IMR-90 (cell line): ENCODE results near the gene TEAD1. TPM values are rescaled to one million over a fixed set of nuclear protein-coding genes. Genes with fewer than 3 reads are reported as not detected.

Experiments used
- ATAC-seq: fragments of 200-7000 bp; cut with Tn5 transposase; 2 replicates; pipeline ENCODE4 v1.9.1; 2020; ENCODE audit warnings: low read depth, mild to moderate bottlenecking, moderate library complexity
- BruUV-seq: library from RNA; stranded (reverse); fragments of 400-500 nt; replicated peaks from 2 replicates; lab custom pipeline; 2021; lab: Mats Ljungman, UMichigan
- CTCF ChIA-PET: fragments of 300-600 bp; formaldehyde crosslinking; extraction: SDS; loops from one replicate; lab custom pipeline; 2021; ENCODE audit warnings: antibody characterized with exemption; lab: Yijun Ruan, JAX
- POLR2A ChIA-PET: fragments of 300-600 bp; sonication (Branson Sonifier 250); formaldehyde crosslinking; loops from one replicate; lab custom pipeline; 2022; ENCODE audit warnings: antibody characterized with exemption; ENCODE audit not compliant: unreplicated experiment; lab: Charles Lee
- DNase-seq: peaks from one replicate; pipeline ENCODE4 v3.0.0; 2013
- H2AFZ ChIP-seq: replicated peaks from 2 replicates; pipeline ENCODE3; 2013; ENCODE audit warnings: low read length, mild to moderate bottlenecking; ENCODE audit not compliant: poor library complexity
- H2AK5ac ChIP-seq: 2 replicates; pipeline ENCODE4 v1.6.1; 2013; ENCODE audit warnings: low read depth, low read length, inconsistent platforms
- H2AK9ac ChIP-seq: replicated peaks from 2 replicates; pipeline ENCODE3; 2013; ENCODE audit warnings: mild to moderate bottlenecking, low read depth, low read length, moderate library complexity; ENCODE audit not compliant: poor library complexity
- H2BK120ac ChIP-seq: 2 replicates; pipeline ENCODE4 v1.6.1; 2013; ENCODE audit warnings: low read depth, low read length, inconsistent platforms
- H2BK15ac ChIP-seq: 3 replicates; pipeline ENCODE4 v1.6.1; 2013; ENCODE audit warnings: low read depth, low read length, inconsistent platforms
- H2BK20ac ChIP-seq: 2 replicates; pipeline ENCODE4 v1.6.1; 2013; ENCODE audit warnings: low read depth, mild to moderate bottlenecking, inconsistent platforms, low read length, moderate library complexity
- H2BK5ac ChIP-seq: 2 replicates; pipeline ENCODE4 v1.6.1; 2013; ENCODE audit warnings: mild to moderate bottlenecking, low read depth, low read length, inconsistent platforms; ENCODE audit not compliant: poor library complexity, severe bottlenecking
- H3K14ac ChIP-seq: replicated peaks from 2 replicates; pipeline ENCODE4 v1.6.1; 2013; ENCODE audit warnings: low read depth, low read length, inconsistent platforms
- H3K18ac ChIP-seq: 2 replicates; pipeline ENCODE4 v1.6.1; 2013; ENCODE audit warnings: low read depth, low read length, control low read depth
- H3K23ac ChIP-seq: 2 replicates; pipeline ENCODE4 v1.6.1; 2013; ENCODE audit warnings: low read depth, low read length, inconsistent platforms
- H3K27ac ChIP-seq: 2 replicates; pipeline ENCODE4 v1.5.1; 2013; ENCODE audit warnings: mild to moderate bottlenecking, control low read depth, low read length; ENCODE audit not compliant: insufficient read depth
- H3K27me3 ChIP-seq: 2 replicates; pipeline ENCODE4 v1.6.1; 2013; ENCODE audit warnings: low read length; ENCODE audit not compliant: control insufficient read depth, insufficient read depth
- H3K36me3 ChIP-seq: 2 replicates; pipeline ENCODE4 v1.6.1; 2013; ENCODE audit warnings: low read length, mixed read lengths; ENCODE audit not compliant: control insufficient read depth, insufficient read depth
- H3K4ac ChIP-seq: 2 replicates; pipeline ENCODE4 v1.6.1; 2013; ENCODE audit warnings: low read depth, low read length, inconsistent platforms
- H3K4me1 ChIP-seq: 2 replicates; pipeline ENCODE4 v1.6.1; 2013; ENCODE audit warnings: low read length, mixed read lengths; ENCODE audit not compliant: control insufficient read depth, insufficient read depth
- H3K4me2 ChIP-seq: 2 replicates; pipeline ENCODE4 v1.6.1; 2013; ENCODE audit warnings: low read depth, mild to moderate bottlenecking, control low read depth, low read length, moderate library complexity
- H3K4me3 ChIP-seq: 2 replicates; pipeline ENCODE4 v1.5.1; 2013; ENCODE audit warnings: low read depth, mild to moderate bottlenecking, control low read depth, low read length, moderate library complexity; ENCODE audit not compliant: insufficient read depth
- H3K56ac ChIP-seq: 2 replicates; pipeline ENCODE4 v1.6.1; 2013; ENCODE audit warnings: low read length, inconsistent platforms; ENCODE audit not compliant: insufficient read depth; ENCODE audit errors: extremely low read depth
- H3K79me1 ChIP-seq, 2 experiments: 2 replicates each; pipeline ENCODE4 v1.6.1; 2013; ENCODE audit warnings: low read length in 2 of 2, inconsistent platforms in 1 of 2, low read depth in 1 of 2
- H3K9ac ChIP-seq: 2 replicates; pipeline ENCODE4 v1.6.1; 2013; ENCODE audit warnings: low read depth, low read length, control low read depth
- H3K9me1 ChIP-seq: 2 replicates; pipeline ENCODE4 v1.6.1; 2013; ENCODE audit warnings: low read length, inconsistent platforms; ENCODE audit not compliant: insufficient read depth
- H3K9me3 ChIP-seq: 2 replicates; pipeline ENCODE4 v1.6.1; 2013; ENCODE audit warnings: low read length; ENCODE audit not compliant: control insufficient read depth, insufficient read depth
- H4K20me1 ChIP-seq: 2 replicates; pipeline ENCODE4 v1.6.1; 2013; ENCODE audit warnings: low read length, inconsistent platforms; ENCODE audit not compliant: insufficient read depth
- H4K5ac ChIP-seq: 2 replicates; pipeline ENCODE4 v1.6.1; 2013; ENCODE audit warnings: mild to moderate bottlenecking, low read depth, low read length, control low read depth
- H4K8ac ChIP-seq, 2 experiments: 2 replicates each; pipeline ENCODE4 v1.6.1; 2013; ENCODE audit warnings: low read depth in 2 of 2, low read length in 2 of 2, control low read depth in 1 of 2, inconsistent platforms in 1 of 2
- H4K91ac ChIP-seq: 2 replicates; pipeline ENCODE4 v1.6.1; 2013; ENCODE audit warnings: low read depth, low read length, inconsistent platforms; ENCODE audit not compliant: insufficient read depth
- BHLHE40 ChIP-seq: fragments of 150-350 bp; IDR thresholded peaks from 2 replicates; pipeline ENCODE4 v1.6.1; 2016; ENCODE audit warnings: mild to moderate bottlenecking, low read depth, low read length
- CEBPB ChIP-seq: IDR thresholded peaks from 2 replicates; pipeline ENCODE4 v1.6.1; 2012; ENCODE audit warnings: low read depth, low read length, improper control_type of control experiment
- CHD1 ChIP-seq: IDR thresholded peaks from 2 replicates; pipeline ENCODE4 v1.6.1; 2012; ENCODE audit warnings: low read depth, low read length, improper control_type of control experiment
- CTCF ChIP-seq: conservative IDR thresholded peaks from 2 replicates; pipeline ENCODE4 v1.5.1; 2012; ENCODE audit warnings: mild to moderate bottlenecking, low read depth, low read length, improper control_type of control experiment
- ELK1 ChIP-seq: fragments of 150-350 bp; IDR thresholded peaks from 2 replicates; pipeline ENCODE4 v1.6.1; 2016; ENCODE audit warnings: low read depth, mild to moderate bottlenecking, low read length, moderate library complexity, borderline replicate concordance
- FOS ChIP-seq: fragments of 150-350 bp; IDR thresholded peaks from 2 replicates; pipeline ENCODE4 v1.6.1; 2016; ENCODE audit warnings: low read depth, low read length
- MAFK ChIP-seq: IDR thresholded peaks from 2 replicates; pipeline ENCODE4 v1.6.1; 2012; ENCODE audit warnings: low read depth, low read length, improper control_type of control experiment
- RAD21 ChIP-seq: IDR thresholded peaks from 2 replicates; pipeline ENCODE4 v1.6.1; 2012; ENCODE audit warnings: low read length, improper control_type of control experiment
- RFX5 ChIP-seq: IDR thresholded peaks from 2 replicates; pipeline ENCODE4 v1.8.0; 2012; ENCODE audit warnings: low read depth, mild to moderate bottlenecking, low read length, moderate library complexity
- WGBS, 2 experiments: methylation state at CpG; one replicate each; pipeline versions ENCODE4 v1.1.5 to v1.1.7; 2013; ENCODE audit warnings: missing lambda C conversion rate in 2 of 2; ENCODE audit not compliant: insufficient read length in 1 of 2; ENCODE audit errors: extremely low coverage in 2 of 2; 5-methylcytosine and 5-hydroxymethylcytosine counted together
- dilution Hi-C: fragments of 300-500 bp; cut with HindIII; formaldehyde crosslinking; loops from one replicate; pipeline ENCODE4 v1.14.3; 2018; ENCODE audit warnings: low sequenced_read_pairs; ENCODE audit not compliant: unreplicated experiment
- in situ Hi-C: fragments of 300-500 bp; cut with MboI; formaldehyde crosslinking; loops from 3 replicates; pipeline ENCODE4 v1.14.3; 2019; ENCODE audit warnings: low sequenced_read_pairs, inconsistent platforms, mixed read lengths
- intact Hi-C: fragments of 100-400 bp; cut with micrococcal nuclease; formaldehyde crosslinking; loops from 2 replicates; pipeline ENCODE4 v1.10.0; 2022
- polyA plus RNA-seq, 3 experiments: library from polyadenylated mRNA; depleted of rRNA; stranded (reverse); fragments of >200 nt; gene quantifications; 2 replicates each; pipeline ENCODE4 v1.2.3, GENCODE V29; 2012; ENCODE audit warnings: low replicate concordance in 1 of 3
- total RNA-seq: library from RNA; depleted of rRNA; stranded (reverse); fragments of >200 nt; gene quantifications from 2 replicates; pipeline ENCODE4 v1.2.3, GENCODE V29; 2012

The TEAD1 gene
- total and polyA plus RNA-seq, 2 of the 4 experiments (the other 2 are of a cell fraction), result 51.8 to 69.2 TPM

GRCh38 chr11:12876340-12876739 is 202.1 kb downstream of the TEAD1 start:
- H3K9me3 ChIP-seq, result no peaks in the 10 kb centered on the region
- no peak overlapping the region for H2BK5ac ChIP-seq
- ChIA-PET CTCF (no interaction called here), POLR2A (no interaction called here)
- H4K8ac ChIP-seq, result no peak overlapping the region
- no peak overlapping the region for H2BK20ac ChIP-seq
- H3K14ac ChIP-seq, result no peak overlapping the region
- H2BK120ac ChIP-seq, result no peak overlapping the region
- ATAC-seq (no peak), DNase-seq (no peak)
- no peak overlapping the region for H3K56ac ChIP-seq
- H3K18ac ChIP-seq, result no peak overlapping the region
- H3K27me3 ChIP-seq, result no peaks in the 10 kb centered on the region
- no peak overlapping the region for H2AK5ac ChIP-seq
- H3K27ac ChIP-seq, result no peak overlapping the region
- H4K91ac ChIP-seq, result no peak overlapping the region
- TF ChIP-seq FOS, result no peak
- TF ChIP-seq BHLHE40, result no peak
- no peak for TF ChIP-seq RFX5
- TF ChIP-seq RAD21, result no peak
- no peak for TF ChIP-seq MAFK
- no peak for TF ChIP-seq CEBPB
- no peak for TF ChIP-seq CHD1
- no peak for TF ChIP-seq ELK1
- no peak for TF ChIP-seq CTCF
- peaks cover 39% of the 10 kb centered on the region for H3K36me3 ChIP-seq
- H3K79me1 ChIP-seq, result peaks cover 69 to 91% of the 10 kb centered on the region in 2 experiments
- no peak overlapping the region for H3K4ac ChIP-seq
- no peak overlapping the region for H3K23ac ChIP-seq
- peaks cover 35% of the 10 kb centered on the region for H3K9me1 ChIP-seq
- H3K4me1 ChIP-seq, result peaks cover 11% of the 10 kb centered on the region
- in situ Hi-C loops (no loop called here), dilution Hi-C loops (loop anchor here (25.0 kb wide), 1 partner anchor 189 kb away; no protein-coding TSS in a partner anchor), intact Hi-C loops (no loop called here)
- H3K9ac ChIP-seq, result no peak overlapping the region
- no peak overlapping the region for H2BK15ac ChIP-seq
- BruUV-seq, result no TSS peak
- H2AFZ ChIP-seq, result peak overlapping the region; percentile 2
- H3K4me2 ChIP-seq, result no peak overlapping the region
- WGBS, 2 experiments, result 37% methylated on average over 3 of the region's 5 CpGs; no CpG with 5 or more reads in 1 of the 2 experiments
- no peak overlapping the region for H3K4me3 ChIP-seq
- peak overlapping the region; percentile 38 for H2AK9ac ChIP-seq
- H4K20me1 ChIP-seq, result peaks cover 33% of the 10 kb centered on the region
- H4K5ac ChIP-seq, result no peak overlapping the region
